Neutrophil (primary cell): ENCODE measurements around the gene ARHGAP25.

Experiments used
- H3K27ac ChIP-seq: fragments of 200-600 bp; sonication (generic); 2 replicates; pipeline ENCODE4 v1.5.1; 2016; ENCODE audit warnings: mild to moderate bottlenecking, moderate library complexity
- H3K27me3 ChIP-seq: fragments of 200-600 bp; sonication (generic); 2 replicates; pipeline ENCODE4 v1.6.0; 2016; ENCODE audit warnings: mild to moderate bottlenecking
- H3K36me3 ChIP-seq: fragments of 200-600 bp; sonication (generic); 2 replicates; pipeline ENCODE4 v1.5.1; 2017
- H3K4me1 ChIP-seq, 2 experiments: fragments of 200-600 bp in 1 of 2; sonication (generic) in 1 of 2; 1 replicate in 1 of 2; 2 replicates in 1 of 2; pipeline versions ENCODE4 v1.5.1 to v1.6.1; 2013 to 2016; ENCODE audit warnings: low read depth in 1 of 2, low read length in 1 of 2, mild to moderate bottlenecking in 1 of 2, moderate library complexity in 1 of 2; ENCODE audit not compliant: control insufficient read depth in 1 of 2, insufficient read depth in 1 of 2
- H3K4me3 ChIP-seq, 2 experiments: fragments of 200-600 bp in 1 of 2; sonication (generic) in 1 of 2; 1 replicate in 1 of 2; 2 replicates in 1 of 2; pipeline ENCODE4 v1.5.1; 2013 to 2016; ENCODE audit warnings: low read depth in 1 of 2, low read length in 1 of 2, mild to moderate bottlenecking in 1 of 2, moderate library complexity in 1 of 2
- H3K9me3 ChIP-seq: fragments of 200-600 bp; sonication (generic); 2 replicates; pipeline ENCODE4 v1.5.1; 2016
- CTCF ChIP-seq: fragments of 200-600 bp; sonication (generic); IDR thresholded peaks from 2 replicates; pipeline ENCODE4 v1.5.1; 2016; ENCODE audit warnings: antibody characterized with exemption

ARHGAP25 gene

GRCh38 chr2:68734688-68735525 lies at the start of gene ARHGAP25:
Gene ARHGAP25, plus strand, starts transcription at chr2:68734811. Its CDS starts 389 bp downstream, at chr2:68735200.
- Histone ChIP-seq H3K27me3 (no peaks in the 10 kb centered on the region), H3K9me3 (no peaks in the 10 kb centered on the region), H3K4me3 (peak within 1 kb of the TSS; percentile 60 to 74), H3K4me1 (peaks cover 83 to 85% of the 10 kb centered on the region in 2 experiments), H3K27ac (peak within 1 kb of the TSS; percentile 91), H3K36me3 (no peaks in the 10 kb centered on the region)
- no peak for TF ChIP-seq CTCF

- H3K27me3 ChIP-seq, result no peaks in the 10 kb centered on the region
- no peak for TF ChIP-seq CTCF
- no peak overlapping the region for H3K4me3 ChIP-seq
- H3K36me3 ChIP-seq, result no peaks in the 10 kb centered on the region
- no peaks in the 10 kb centered on the region for H3K9me3 ChIP-seq
- peaks cover 24 to 29% of the 10 kb centered on the region in 2 experiments for H3K4me1 ChIP-seq
- H3K27ac ChIP-seq, result no peak overlapping the region
Observed at GRCh38 chr2:68686178-68686577, 48.4 kb upstream of the ARHGAP25 start.

- peaks cover 33 to 37% of the 10 kb centered on the region in 2 experiments for H3K4me1 ChIP-seq
- TF ChIP-seq CTCF, result no peak
- no peak overlapping the region for H3K4me3 ChIP-seq
- no peaks in the 10 kb centered on the region for H3K36me3 ChIP-seq
- H3K27ac ChIP-seq, result no peak overlapping the region
- no peaks in the 10 kb centered on the region for H3K27me3 ChIP-seq
- no peaks in the 10 kb centered on the region for H3K9me3 ChIP-seq
Observed at GRCh38 chr2:68687018-68687417, 47.6 kb upstream of the ARHGAP25 start.

- TF ChIP-seq CTCF, result no peak
- no peaks in the 10 kb centered on the region for H3K27me3 ChIP-seq
- peak overlapping the region; percentile 53 to 57 for H3K4me3 ChIP-seq
- H3K27ac ChIP-seq, result peak overlapping the region; percentile 91
- H3K4me1 ChIP-seq, result peaks cover 61 to 65% of the 10 kb centered on the region in 2 experiments
- H3K36me3 ChIP-seq, result no peaks in the 10 kb centered on the region
- no peaks in the 10 kb centered on the region for H3K9me3 ChIP-seq
Observed at GRCh38 chr2:68689553-68690537, 44.8 kb upstream of the ARHGAP25 start.

GRCh38 chr2:68690851-68691250 lies 43.8 kb upstream of the ARHGAP25 start:
- H3K4me1 ChIP-seq, result peaks cover 70 to 75% of the 10 kb centered on the region in 2 experiments
- no peaks in the 10 kb centered on the region for H3K27me3 ChIP-seq
- no peak for TF ChIP-seq CTCF
- H3K4me3 ChIP-seq, result peak overlapping the region; percentile 53 to 57
- peak overlapping the region; percentile 91 for H3K27ac ChIP-seq
- no peaks in the 10 kb centered on the region for H3K36me3 ChIP-seq
- H3K9me3 ChIP-seq, result no peaks in the 10 kb centered on the region
